GM23338 (cell line): ENCODE results near the gene INPP4A.
"Not testable (repeated sequence)": the region's sequence is repeated elsewhere in the genome, so short reads cannot be mapped to it uniquely, and the experiment has no call there.

ENCODE experiments used
- CREB1 ChIP-seq: fragments of 250-450 bp; sonication (Bioruptor Pico); IDR thresholded peaks from 2 replicates; pipeline ENCODE4 v1.5.0; 2020; ENCODE audit warnings: low read depth, mild to moderate bottlenecking, moderate library complexity
- CTCF ChIP-seq, 2 experiments: fragments of 200-600 bp in 1 of 2; sonication (generic) in 1 of 2; conservative IDR thresholded peaks; 2 replicates each; pipeline versions ENCODE4 v1.5.1 to v1.6.1; 2016 to 2017; ENCODE audit warnings: antibody characterized with exemption in 2 of 2, low read depth in 2 of 2, mild to moderate bottlenecking in 2 of 2, moderate library complexity in 1 of 2
- EZH2 ChIP-seq: fragments of 200-600 bp; sonication (generic); IDR thresholded peaks from one replicate; pipeline ENCODE4 v1.8.0; 2017; ENCODE audit warnings: antibody characterized with exemption, mild to moderate bottlenecking, low read depth; ENCODE audit not compliant: unreplicated experiment
- EZH2phosphoT487 ChIP-seq: fragments of 200-600 bp; sonication (generic); IDR thresholded peaks from one replicate; pipeline ENCODE4 v1.8.1; 2018; ENCODE audit warnings: antibody characterized with exemption; ENCODE audit not compliant: unreplicated experiment
- JUNB ChIP-seq: IDR thresholded peaks from one replicate; pipeline ENCODE4 v1.6.1; 2016; ENCODE audit warnings: antibody characterized with exemption; ENCODE audit not compliant: unreplicated experiment
- NANOG ChIP-seq: IDR thresholded peaks from 2 replicates; pipeline ENCODE4 v1.6.1; 2016; ENCODE audit warnings: antibody characterized with exemption, borderline replicate concordance
- POLR2AphosphoS5 ChIP-seq: IDR thresholded peaks from 2 replicates; pipeline ENCODE4 v1.6.1; 2016; ENCODE audit warnings: antibody characterized with exemption, low read depth
- REST ChIP-seq: IDR thresholded peaks from one replicate; pipeline ENCODE4 v1.6.1; 2018; ENCODE audit warnings: antibody characterized with exemption; ENCODE audit not compliant: unreplicated experiment
- ZNF331 ChIP-seq: fragments of 250-450 bp; sonication (Bioruptor Pico); IDR thresholded peaks from 2 replicates; pipeline ENCODE4 v1.5.0; 2020; ENCODE audit warnings: low read depth, mild to moderate bottlenecking, moderate library complexity

- not testable (repeated sequence) for TF ChIP-seq REST; JUNB; CTCF (conservative IDR thresholded peaks at IDR 0.05; ENCODE audit: low read depth in 2 of 2); EZH2phosphoT487; POLR2AphosphoS5; EZH2; ZNF331; NANOG; CREB1
Observed at GRCh38 chr2:98594665-98595064, 150.0 kb downstream of the INPP4A start.
